Esophagus squamous epithelium (tissue), 4 donors: ENCODE results near the gene UNC13C.

ENCODE experiments used
- POLR2A ChIP-seq, 4 donors: fragments of 450-650 bp; IDR thresholded peaks; one replicate each; pipeline ENCODE4 v1.6.1; 2017; ENCODE audit warnings: antibody characterized with exemption in 4 of 4, mild to moderate bottlenecking in 4 of 4, moderate library complexity in 3 of 4
- TF ChIP-seq, protein P1 (sequence below), 6 experiments: fragments of 450-650 bp in 4 of 6; fragments of 200-600 bp in 2 of 6; sonication (generic) in 2 of 6; IDR thresholded peaks; one replicate each; pipeline ENCODE4 v1.5.1; 2016 to 2019; ENCODE audit warnings: antibody characterized with exemption in 6 of 6, mild to moderate bottlenecking in 4 of 6, moderate library complexity in 4 of 6

DNA sequence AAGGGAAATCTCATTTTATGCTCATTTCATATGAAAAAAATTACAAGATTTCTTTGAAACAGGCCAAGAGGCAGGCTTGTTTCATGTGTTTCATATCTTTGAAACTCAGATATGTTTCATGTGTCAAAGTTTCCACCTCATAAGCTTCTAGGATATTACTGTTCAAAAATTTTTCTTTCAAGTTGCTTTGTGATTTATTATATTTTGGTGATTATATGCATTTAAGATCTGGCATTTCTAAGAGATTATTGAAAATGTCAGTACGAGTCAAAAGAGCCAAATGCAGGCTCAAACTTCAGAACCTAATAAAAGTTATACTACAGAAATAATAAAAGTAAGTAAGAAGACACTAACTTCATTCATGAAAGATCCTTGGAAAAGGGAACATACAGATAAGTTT is 590.1 kb downstream of the UNC13C start:
- TF ChIP-seq, protein P1, sequence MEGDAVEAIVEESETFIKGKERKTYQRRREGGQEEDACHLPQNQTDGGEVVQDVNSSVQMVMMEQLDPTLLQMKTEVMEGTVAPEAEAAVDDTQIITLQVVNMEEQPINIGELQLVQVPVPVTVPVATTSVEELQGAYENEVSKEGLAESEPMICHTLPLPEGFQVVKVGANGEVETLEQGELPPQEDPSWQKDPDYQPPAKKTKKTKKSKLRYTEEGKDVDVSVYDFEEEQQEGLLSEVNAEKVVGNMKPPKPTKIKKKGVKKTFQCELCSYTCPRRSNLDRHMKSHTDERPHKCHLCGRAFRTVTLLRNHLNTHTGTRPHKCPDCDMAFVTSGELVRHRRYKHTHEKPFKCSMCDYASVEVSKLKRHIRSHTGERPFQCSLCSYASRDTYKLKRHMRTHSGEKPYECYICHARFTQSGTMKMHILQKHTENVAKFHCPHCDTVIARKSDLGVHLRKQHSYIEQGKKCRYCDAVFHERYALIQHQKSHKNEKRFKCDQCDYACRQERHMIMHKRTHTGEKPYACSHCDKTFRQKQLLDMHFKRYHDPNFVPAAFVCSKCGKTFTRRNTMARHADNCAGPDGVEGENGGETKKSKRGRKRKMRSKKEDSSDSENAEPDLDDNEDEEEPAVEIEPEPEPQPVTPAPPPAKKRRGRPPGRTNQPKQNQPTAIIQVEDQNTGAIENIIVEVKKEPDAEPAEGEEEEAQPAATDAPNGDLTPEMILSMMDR (IDR thresholded peaks at IDR 0.05): no peak
- no peak for TF ChIP-seq POLR2A (IDR thresholded peaks at IDR 0.05)
